Osteocyte (in vitro differentiated cells): ENCODE measurements around the gene ANGPTL1. TPM values are rescaled to one million over a fixed set of nuclear protein-coding genes. Genes with fewer than 3 reads are reported as not detected.

Experiments
- DNase-seq: peaks from one replicate; pipeline ENCODE4 v3.0.0; 2021; ENCODE audit warnings: mixed read lengths; ENCODE audit not compliant: unreplicated experiment; ENCODE audit errors: extremely low spot score
- H3K27ac Mint-ChIP-seq: one replicate; pipeline ENCODE4 v1.8.0; 2021; ENCODE audit warnings: mild to moderate bottlenecking, mixed read lengths; ENCODE audit not compliant: unreplicated experiment
- H3K27me3 Mint-ChIP-seq: one replicate; pipeline ENCODE4 v1.8.0; 2021; ENCODE audit warnings: mixed read lengths; ENCODE audit not compliant: unreplicated experiment
- H3K36me3 Mint-ChIP-seq: one replicate; pipeline ENCODE4 v1.8.0; 2021; ENCODE audit warnings: mixed read lengths; ENCODE audit not compliant: unreplicated experiment
- H3K4me1 Mint-ChIP-seq: one replicate; pipeline ENCODE4 v1.8.0; 2021; ENCODE audit warnings: mixed read lengths; ENCODE audit not compliant: unreplicated experiment
- H3K4me3 Mint-ChIP-seq: one replicate; pipeline ENCODE4 v1.8.0; 2021; ENCODE audit warnings: mild to moderate bottlenecking, moderate library complexity, mixed read lengths; ENCODE audit not compliant: unreplicated experiment
- H3K9me3 Mint-ChIP-seq: one replicate; pipeline ENCODE4 v1.8.0; 2021; ENCODE audit warnings: mixed read lengths; ENCODE audit not compliant: unreplicated experiment
- CTCF ChIP-seq: fragments of 200-600 bp; sonication (generic); IDR thresholded peaks from 2 replicates; pipeline ENCODE4 v1.5.0; 2021; ENCODE audit warnings: antibody characterized with exemption, mild to moderate bottlenecking, moderate library complexity
- long read RNA-seq: library from polyadenylated mRNA; unstranded; transcript quantifications from one replicate; pipeline ENCODE4 v2.0.0, GENCODE V29; 2021
- total RNA-seq: library from RNA; stranded (reverse); gene quantifications from 2 replicates; pipeline ENCODE4 v1.2.1, GENCODE V29; 2021

The ANGPTL1 gene, protein sequence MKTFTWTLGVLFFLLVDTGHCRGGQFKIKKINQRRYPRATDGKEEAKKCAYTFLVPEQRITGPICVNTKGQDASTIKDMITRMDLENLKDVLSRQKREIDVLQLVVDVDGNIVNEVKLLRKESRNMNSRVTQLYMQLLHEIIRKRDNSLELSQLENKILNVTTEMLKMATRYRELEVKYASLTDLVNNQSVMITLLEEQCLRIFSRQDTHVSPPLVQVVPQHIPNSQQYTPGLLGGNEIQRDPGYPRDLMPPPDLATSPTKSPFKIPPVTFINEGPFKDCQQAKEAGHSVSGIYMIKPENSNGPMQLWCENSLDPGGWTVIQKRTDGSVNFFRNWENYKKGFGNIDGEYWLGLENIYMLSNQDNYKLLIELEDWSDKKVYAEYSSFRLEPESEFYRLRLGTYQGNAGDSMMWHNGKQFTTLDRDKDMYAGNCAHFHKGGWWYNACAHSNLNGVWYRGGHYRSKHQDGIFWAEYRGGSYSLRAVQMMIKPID
- total RNA-seq, result 0.43 and 0.57 TPM in 2 replicates
- long read RNA-seq, partial matches to known transcripts, result 1 of 2 reads
- long read RNA-seq, other reads (novel, unspliced or antisense), result 0 of 2 reads

GRCh38 chr1:178870944-178871343 is at the start of gene ANGPTL1:
ANGPTL1 (minus strand) TSS chr1:178871077; CDS start chr1:178865776, 5,301 bp downstream.
- no peaks in the 10 kb centered on the region for H3K36me3 Mint-ChIP-seq
- peaks cover 29% of the 10 kb centered on the region for H3K4me1 Mint-ChIP-seq
- H3K27ac Mint-ChIP-seq, result peak within 1 kb of the TSS; percentile 74
- TF ChIP-seq CTCF, result no peak
- no peak for DNase-seq
- no peaks in the 10 kb centered on the region for H3K27me3 Mint-ChIP-seq
- no peaks in the 10 kb centered on the region for H3K9me3 Mint-ChIP-seq
- H3K4me3 Mint-ChIP-seq, result peak within 1 kb of the TSS; percentile 55

GRCh38 chr1:178919581-178919980 is 48.7 kb upstream of the ANGPTL1 start:
- Mint-ChIP-seq H3K27me3 (no peaks in the 10 kb centered on the region), H3K27ac (no peak overlapping the region), H3K9me3 (peaks cover 6% of the 10 kb centered on the region), H3K36me3 (peaks cover 6% of the 10 kb centered on the region), H3K4me1 (peaks cover 6% of the 10 kb centered on the region), H3K4me3 (no peak overlapping the region)
- no peak for DNase-seq
- no peak for TF ChIP-seq CTCF

DNA sequence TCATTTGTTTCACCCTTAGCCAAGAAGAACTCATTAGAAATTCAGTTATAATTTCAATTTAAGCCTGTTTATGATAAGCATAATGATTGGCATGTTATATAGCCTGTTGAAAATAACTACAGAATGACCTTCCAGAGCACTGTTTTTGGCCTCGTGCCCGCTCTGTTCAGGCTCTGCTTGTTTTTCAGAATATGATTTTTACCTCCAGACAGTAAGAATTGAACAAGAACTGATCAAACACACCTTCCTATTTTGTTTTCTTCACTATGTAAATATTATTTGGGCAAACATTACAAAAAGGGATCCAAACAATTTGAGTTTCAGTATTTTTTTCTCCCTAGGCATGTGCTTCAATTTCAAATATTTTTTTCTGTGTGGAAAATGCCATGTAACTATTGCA is 48.1 kb upstream of the ANGPTL1 start:
- H3K4me3 Mint-ChIP-seq, result no peak overlapping the region
- H3K27ac Mint-ChIP-seq, result no peak overlapping the region
- H3K4me1 Mint-ChIP-seq, result peaks cover 6% of the 10 kb centered on the region
- no peak for TF ChIP-seq CTCF
- no peaks in the 10 kb centered on the region for H3K9me3 Mint-ChIP-seq
- H3K36me3 Mint-ChIP-seq, result peaks cover 6% of the 10 kb centered on the region
- no peaks in the 10 kb centered on the region for H3K27me3 Mint-ChIP-seq
- DNase-seq, result no peak

GRCh38 chr1:178918308-178918707 is 47.4 kb upstream of the ANGPTL1 start:
- Mint-ChIP-seq H3K27me3 (no peaks in the 10 kb centered on the region), H3K27ac (no peak overlapping the region), H3K9me3 (no peaks in the 10 kb centered on the region), H3K36me3 (peaks cover 6% of the 10 kb centered on the region), H3K4me1 (peaks cover 6% of the 10 kb centered on the region), H3K4me3 (no peak overlapping the region)
- DNase-seq, result no peak
- TF ChIP-seq CTCF, result no peak

DNA sequence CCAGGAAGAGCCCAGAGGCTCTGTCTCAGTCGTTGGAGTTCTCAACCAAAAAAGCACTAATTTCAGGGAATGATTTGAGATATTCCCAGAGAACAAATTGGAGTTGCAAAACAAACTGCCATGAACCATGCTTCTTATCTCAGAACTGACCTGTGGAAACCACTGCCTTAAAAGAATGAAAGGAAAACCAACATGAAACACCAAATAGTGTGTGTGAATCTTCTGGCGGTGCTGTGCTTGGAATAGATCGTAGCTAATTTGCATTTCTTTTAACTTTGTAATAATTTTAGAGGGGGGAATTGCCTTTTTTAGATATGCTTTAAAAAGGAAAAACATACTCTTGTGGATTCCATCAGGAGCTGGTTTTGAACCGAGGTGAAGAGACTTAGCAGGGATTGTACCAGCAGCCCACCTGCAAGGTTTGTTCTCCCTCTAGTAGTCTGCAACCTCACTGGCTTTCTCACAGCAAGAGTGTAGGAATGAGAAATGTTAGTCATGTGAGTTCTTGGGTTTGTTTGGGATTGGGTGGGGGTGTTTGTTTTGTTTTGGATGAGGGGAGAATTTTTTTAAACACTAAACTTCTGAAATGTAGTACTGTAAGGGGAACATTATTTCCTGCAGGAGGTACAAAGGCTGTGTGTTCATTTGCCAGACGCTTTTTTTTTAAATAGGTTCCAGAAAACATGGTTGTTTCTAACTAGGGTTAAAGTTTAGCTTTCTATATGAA is 45.7 kb upstream of the ANGPTL1 start:
- no peak overlapping the region for H3K4me3 Mint-ChIP-seq
- TF ChIP-seq CTCF, result no peak
- no peak for DNase-seq
- no peaks in the 10 kb centered on the region for H3K27me3 Mint-ChIP-seq
- no peak overlapping the region for H3K27ac Mint-ChIP-seq
- H3K4me1 Mint-ChIP-seq, result peaks cover 6% of the 10 kb centered on the region
- H3K36me3 Mint-ChIP-seq, result peaks cover 6% of the 10 kb centered on the region
- no peaks in the 10 kb centered on the region for H3K9me3 Mint-ChIP-seq
